Breast epithelium (tissue), 3 donors: Measurements from ENCODE around the gene AKR1C8.

Experiments
- CTCF ChIP-seq, 3 donors: fragments of 450-650 bp; IDR thresholded peaks; one replicate each; pipeline ENCODE4 v1.5.1; 2016 to 2017; ENCODE audit warnings: antibody characterized with exemption in 3 of 3, mild to moderate bottlenecking in 3 of 3, moderate library complexity in 3 of 3
- POLR2A ChIP-seq: fragments of 450-650 bp; IDR thresholded peaks from one replicate; pipeline ENCODE4 v1.6.1; 2016; ENCODE audit warnings: antibody characterized with exemption, mild to moderate bottlenecking, moderate library complexity

GRCh38 chr10:5125315-5126044 is 59.5 kb downstream of the AKR1C8 start:
- TF ChIP-seq CTCF (IDR thresholded peaks at IDR 0.05) (no peak), POLR2A (no peak)
